ENCODE measurements around the gene TBL1XR1.
A peak's percentile ranks its signal among the peaks of the same experiment; 100 is the strongest.

TBL1XR1 gene

GRCh38 chr3:177196456-177197040 lies 734 bp downstream of the TBL1XR1 start:
- Histone ChIP-seq H3K14ac (ENCODE audit: low read length in 2 of 2) (peak overlapping the region; percentile 86 to 97), H3K4me2 (ENCODE audit: low read length, poor library complexity, severe bottlenecking) (peak overlapping the region; percentile 38), H3K79me1 (replicated peaks; ENCODE audit: low read length, poor library complexity, severe bottlenecking) (no peaks in the 10 kb centered on the region), H3K23ac (ENCODE audit: low read length in 2 of 2) (peak overlapping the region; percentile 14 to 96), H3K27me3 (ENCODE audit: control insufficient read depth in 1 of 2, insufficient read depth in 1 of 2, low read length in 2 of 2) (no peaks in the 10 kb centered on the region), H4K91ac (ENCODE audit: low read length) (peak overlapping the region; percentile 80), H4K8ac (ENCODE audit: low read length) (peak overlapping the region; percentile 93), H3K18ac (ENCODE audit: low read depth in 1 of 2, low read length in 2 of 2) (peak overlapping the region; percentile 87 to 96), H2BK5ac (ENCODE audit: low read depth, low read length, poor library complexity, severe bottlenecking) (peak overlapping the region; percentile 98), H3K27ac (ENCODE audit: low read length, poor library complexity, severe bottlenecking) (peak overlapping the region; percentile 93), H2AK5ac (ENCODE audit: low read length, severe bottlenecking) (peak overlapping the region; percentile 54), H2BK120ac (ENCODE audit: low read depth, low read length) (peak overlapping the region; percentile 100), H3K9ac (ENCODE audit: low read length) (peak overlapping the region; percentile 93), H2BK15ac (ENCODE audit: low read depth, poor library complexity, severe bottlenecking) (no peak overlapping the region), H3K9me3 (ENCODE audit: control insufficient read depth, low read length) (no peaks in the 10 kb centered on the region), H2AFZ (ENCODE audit: low read depth, low read length) (no peak overlapping the region), H2BK12ac (ENCODE audit: low read length in 2 of 2) (peak overlapping the region; percentile 18 to 71), H3K4me3 (ENCODE audit: insufficient read depth in 1 of 2, low read depth in 1 of 2, low read length in 2 of 2) (peak overlapping the region; percentile 76 to 82), H3K4ac (ENCODE audit: low read depth in 1 of 2, low read length in 2 of 2) (peak overlapping the region; percentile 79 to 99), H3K4me1 (ENCODE audit: control insufficient read depth, insufficient read depth, low read depth, low read length) (peaks cover 4% of the 10 kb centered on the region), H3K36me3 (ENCODE audit: control insufficient read depth in 1 of 2, insufficient read depth in 2 of 2, low read depth in 1 of 2, low read length in 2 of 2) (no peaks in the 10 kb centered on the region)
- DNase-seq, result peak; percentile 57
- 2% methylated on average over 26 of the region's 43 CpGs for WGBS

DNA sequence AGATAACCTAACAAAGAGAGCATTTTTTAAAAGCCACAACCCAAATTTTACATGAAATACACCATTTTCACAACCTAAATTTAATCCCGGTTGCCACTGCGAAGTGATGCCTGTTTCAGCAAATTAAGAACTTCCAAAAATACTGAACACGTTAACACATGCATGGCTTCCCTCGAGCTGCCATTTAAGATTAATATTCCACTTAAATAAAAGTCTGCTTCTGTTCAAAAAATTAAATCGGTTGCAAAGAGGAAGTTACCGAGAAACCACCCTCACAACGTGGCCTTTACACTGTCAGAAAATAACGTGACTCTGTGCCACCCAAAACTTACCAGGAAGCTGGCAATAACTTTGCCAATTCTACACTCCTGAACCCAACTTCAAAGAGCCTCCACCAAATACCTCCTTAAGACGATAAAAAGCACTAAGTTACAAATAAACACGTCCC lies 1.2 kb downstream of the TBL1XR1 start:
- H3K9ac ChIP-seq (ENCODE audit: low read length), result peak overlapping the region; percentile 93
- no peaks in the 10 kb centered on the region for H3K9me3 ChIP-seq (ENCODE audit: control insufficient read depth, low read length)
- no peak overlapping the region for H3K14ac ChIP-seq (ENCODE audit: low read length in 2 of 2)
- H3K79me1 ChIP-seq (replicated peaks; ENCODE audit: low read length, poor library complexity, severe bottlenecking), result no peaks in the 10 kb centered on the region
- H3K27me3 ChIP-seq (ENCODE audit: control insufficient read depth in 1 of 2, insufficient read depth in 1 of 2, low read length in 2 of 2), result no peaks in the 10 kb centered on the region
- H3K4me2 ChIP-seq (ENCODE audit: low read length, poor library complexity, severe bottlenecking), result peak overlapping the region; percentile 58
- peak overlapping the region; percentile 72 to 87 for H3K18ac ChIP-seq (ENCODE audit: low read depth in 1 of 2, low read length in 2 of 2)
- peak overlapping the region; percentile 93 for H4K8ac ChIP-seq (ENCODE audit: low read length)
- H3K4ac ChIP-seq (ENCODE audit: low read depth in 1 of 2, low read length in 2 of 2), result peak overlapping the region; percentile 79 to 99
- H2BK120ac ChIP-seq (ENCODE audit: low read depth, low read length), result peak overlapping the region; percentile 100
- no peak overlapping the region for H2AK5ac ChIP-seq (ENCODE audit: low read length, severe bottlenecking)
- H3K27ac ChIP-seq (ENCODE audit: low read length, poor library complexity, severe bottlenecking), result peak overlapping the region; percentile 93
- H3K23ac ChIP-seq (ENCODE audit: low read length in 2 of 2), result no peak overlapping the region
- H3K4me3 ChIP-seq (ENCODE audit: insufficient read depth in 1 of 2, low read depth in 1 of 2, low read length in 2 of 2), result peak overlapping the region; percentile 76 to 82
- no peak overlapping the region for H2BK15ac ChIP-seq (ENCODE audit: low read depth, poor library complexity, severe bottlenecking)
- peak overlapping the region; percentile 98 for H2BK5ac ChIP-seq (ENCODE audit: low read depth, low read length, poor library complexity, severe bottlenecking)
- H4K91ac ChIP-seq (ENCODE audit: low read length), result no peak overlapping the region
- H2BK12ac ChIP-seq (ENCODE audit: low read length in 2 of 2), result peak overlapping the region in 1 of 2 experiments; percentile 95
- no peak overlapping the region for H2AFZ ChIP-seq (ENCODE audit: low read depth, low read length)
- WGBS, result 1% methylated on average over 10 of the region's 10 CpGs
- H3K4me1 ChIP-seq (ENCODE audit: control insufficient read depth, insufficient read depth, low read depth, low read length), result peaks cover 4% of the 10 kb centered on the region
- no peaks in the 10 kb centered on the region for H3K36me3 ChIP-seq (ENCODE audit: control insufficient read depth in 1 of 2, insufficient read depth in 2 of 2, low read depth in 1 of 2, low read length in 2 of 2)
- peak; percentile 19 for DNase-seq

- Histone ChIP-seq H3K9me3 (ENCODE audit: control insufficient read depth, low read length) (no peaks in the 10 kb centered on the region), H3K23ac (ENCODE audit: low read length in 2 of 2) (no peak overlapping the region), H3K79me1 (replicated peaks; ENCODE audit: low read length, poor library complexity, severe bottlenecking) (no peaks in the 10 kb centered on the region), H3K4me2 (ENCODE audit: low read length, poor library complexity, severe bottlenecking) (peak overlapping the region; percentile 86), H4K8ac (ENCODE audit: low read length) (no peak overlapping the region), H2BK120ac (ENCODE audit: low read depth, low read length) (no peak overlapping the region), H3K4ac (ENCODE audit: low read depth in 1 of 2, low read length in 2 of 2) (no peak overlapping the region), H4K91ac (ENCODE audit: low read length) (no peak overlapping the region), H3K27me3 (ENCODE audit: control insufficient read depth in 1 of 2, insufficient read depth in 1 of 2, low read length in 2 of 2) (no peaks in the 10 kb centered on the region), H3K4me1 (ENCODE audit: control insufficient read depth, insufficient read depth, low read depth, low read length) (peaks cover 4% of the 10 kb centered on the region), H2BK15ac (ENCODE audit: low read depth, poor library complexity, severe bottlenecking) (no peak overlapping the region), H2BK12ac (ENCODE audit: low read length in 2 of 2) (no peak overlapping the region), H3K9ac (ENCODE audit: low read length) (peak overlapping the region; percentile 93), H2AFZ (ENCODE audit: low read depth, low read length) (no peak overlapping the region), H2AK5ac (ENCODE audit: low read length, severe bottlenecking) (no peak overlapping the region), H3K18ac (ENCODE audit: low read depth in 1 of 2, low read length in 2 of 2) (peak overlapping the region in 1 of 2 experiments; percentile 70), H2BK5ac (ENCODE audit: low read depth, low read length, poor library complexity, severe bottlenecking) (no peak overlapping the region), H3K14ac (ENCODE audit: low read length in 2 of 2) (no peak overlapping the region), H3K36me3 (ENCODE audit: control insufficient read depth in 1 of 2, insufficient read depth in 2 of 2, low read depth in 1 of 2, low read length in 2 of 2) (no peaks in the 10 kb centered on the region), H3K4me3 (ENCODE audit: insufficient read depth in 1 of 2, low read depth in 1 of 2, low read length in 2 of 2) (peak overlapping the region in 1 of 2 experiments; percentile 82), H3K27ac (ENCODE audit: low read length, poor library complexity, severe bottlenecking) (peak overlapping the region; percentile 93)
- DNase-seq, result peak; percentile 22
- 4% methylated on average over 3 of the region's 8 CpGs for WGBS
Measured at GRCh38 chr3:177195242-177195991, 1.9 kb downstream of the TBL1XR1 start.

DNA sequence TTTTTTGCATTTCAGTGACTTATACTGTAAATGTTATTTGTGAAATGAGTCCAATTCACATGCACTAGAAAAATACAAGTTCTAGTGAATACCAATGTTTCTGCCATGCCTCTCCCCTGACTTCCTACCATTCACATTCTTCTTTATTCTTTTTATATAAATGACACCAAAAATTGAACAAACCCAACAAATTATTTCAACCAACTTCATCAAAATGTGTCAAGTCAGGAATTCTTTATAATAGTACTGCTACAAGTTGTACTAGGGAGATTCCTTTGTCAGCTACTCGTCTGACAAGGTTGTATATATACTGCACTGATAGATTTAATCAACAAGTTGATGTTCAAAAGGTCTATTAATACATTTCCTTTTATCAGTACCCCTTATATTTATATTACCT lies 3.0 kb downstream of the TBL1XR1 start:
- no peak overlapping the region for H3K4ac ChIP-seq (ENCODE audit: low read depth in 1 of 2, low read length in 2 of 2)
- no peak overlapping the region for H4K91ac ChIP-seq (ENCODE audit: low read length)
- no peak overlapping the region for H3K14ac ChIP-seq (ENCODE audit: low read length in 2 of 2)
- peak overlapping the region in 1 of 2 experiments; percentile 82 for H3K4me3 ChIP-seq (ENCODE audit: insufficient read depth in 1 of 2, low read depth in 1 of 2, low read length in 2 of 2)
- DNase-seq, result no peak
- no peak overlapping the region for H3K18ac ChIP-seq (ENCODE audit: low read depth in 1 of 2, low read length in 2 of 2)
- H3K9me3 ChIP-seq (ENCODE audit: control insufficient read depth, low read length), result no peaks in the 10 kb centered on the region
- no peak overlapping the region for H2BK12ac ChIP-seq (ENCODE audit: low read length in 2 of 2)
- no peak overlapping the region for H3K23ac ChIP-seq (ENCODE audit: low read length in 2 of 2)
- peak overlapping the region; percentile 8 for H3K27ac ChIP-seq (ENCODE audit: low read length, poor library complexity, severe bottlenecking)
- H2BK120ac ChIP-seq (ENCODE audit: low read depth, low read length), result no peak overlapping the region
- peaks cover 4% of the 10 kb centered on the region for H3K4me1 ChIP-seq (ENCODE audit: control insufficient read depth, insufficient read depth, low read depth, low read length)
- no peaks in the 10 kb centered on the region for H3K27me3 ChIP-seq (ENCODE audit: control insufficient read depth in 1 of 2, insufficient read depth in 1 of 2, low read length in 2 of 2)
- no peaks in the 10 kb centered on the region for H3K79me1 ChIP-seq (replicated peaks; ENCODE audit: low read length, poor library complexity, severe bottlenecking)
- peak overlapping the region; percentile 93 for H3K9ac ChIP-seq (ENCODE audit: low read length)
- H2AK5ac ChIP-seq (ENCODE audit: low read length, severe bottlenecking), result no peak overlapping the region
- H2BK15ac ChIP-seq (ENCODE audit: low read depth, poor library complexity, severe bottlenecking), result no peak overlapping the region
- no peak overlapping the region for H2BK5ac ChIP-seq (ENCODE audit: low read depth, low read length, poor library complexity, severe bottlenecking)
- H4K8ac ChIP-seq (ENCODE audit: low read length), result no peak overlapping the region
- H3K4me2 ChIP-seq (ENCODE audit: low read length, poor library complexity, severe bottlenecking), result peak overlapping the region; percentile 56
- WGBS, result no CpG with 5 or more reads among the region's 1 CpG
- no peaks in the 10 kb centered on the region for H3K36me3 ChIP-seq (ENCODE audit: control insufficient read depth in 1 of 2, insufficient read depth in 2 of 2, low read depth in 1 of 2, low read length in 2 of 2)
- H2AFZ ChIP-seq (ENCODE audit: low read depth, low read length), result no peak overlapping the region
